HG03025 (cell line): ENCODE data around the gene IDS.
"Not testable (repeated sequence)": the region's sequence is repeated elsewhere in the genome, so short reads cannot be mapped to it uniquely, and the experiment has no call there.

ENCODE experiments used
- ATAC-seq: cut with Tn5 transposase; IDR thresholded peaks from one replicate; pipeline ENCODE4 v1.9.1; 2021; ENCODE audit warnings: mild to moderate bottlenecking, moderate library complexity; ENCODE audit not compliant: unreplicated experiment, low FRiP score

IDS gene

GRCh38 chrX:149503446-149503845 lies 1.7 kb downstream of the IDS start:
- peak; percentile 66 for ATAC-seq

- peak; percentile 27 for ATAC-seq
These were observed 2.2 kb downstream of the IDS start for GRCh38 chrX:149502923-149503322.

- no peak for ATAC-seq
These were observed 5.3 kb downstream of the IDS start for GRCh38 chrX:149499766-149500165.

GRCh38 chrX:149498767-149499166 lies 6.3 kb downstream of the IDS start:
- ATAC-seq, result no peak

- ATAC-seq, result no peak
These were observed 7.5 kb downstream of the IDS start for GRCh38 chrX:149497626-149498025.

GRCh38 chrX:149497054-149497453 lies 8.1 kb downstream of the IDS start:
- no peak for ATAC-seq

- no peak for ATAC-seq
These were observed 9.5 kb downstream of the IDS start for GRCh38 chrX:149495573-149496071.

GRCh38 chrX:149494844-149495565 lies 10.1 kb downstream of the IDS start:
- no peak for ATAC-seq

- no peak for ATAC-seq
These were observed 11.2 kb downstream of the IDS start for GRCh38 chrX:149493567-149494562.

- ATAC-seq, result no peak
These were observed 13.3 kb downstream of the IDS start for GRCh38 chrX:149491812-149492211.

- ATAC-seq, result no peak
These were observed 15.0 kb downstream of the IDS start for GRCh38 chrX:149490100-149490499.

GRCh38 chrX:149488411-149489052 lies 16.6 kb downstream of the IDS start:
- not testable (repeated sequence) for ATAC-seq

GRCh38 chrX:149488008-149488407 lies 17.1 kb downstream of the IDS start:
- not testable (repeated sequence) for ATAC-seq

- ATAC-seq, result no peak
These were observed 17.8 kb downstream of the IDS start for GRCh38 chrX:149487292-149487691.

GRCh38 chrX:149476513-149476912 lies 28.6 kb downstream of the IDS start:
- no peak for ATAC-seq

- ATAC-seq, result no peak
These were observed 31.1 kb downstream of the IDS start for GRCh38 chrX:149473966-149474365.

- ATAC-seq, result no peak
These were observed 32.0 kb downstream of the IDS start for GRCh38 chrX:149473092-149473491.

- no peak for ATAC-seq
These were observed 32.5 kb downstream of the IDS start for GRCh38 chrX:149472625-149473024.

- ATAC-seq, result no peak
These were observed 33.7 kb downstream of the IDS start for GRCh38 chrX:149471397-149471796.

- peak; percentile 86 for ATAC-seq
These were observed 34.2 kb downstream of the IDS start for GRCh38 chrX:149470955-149471354.

GRCh38 chrX:149469406-149469805 lies 35.7 kb downstream of the IDS start:
- no peak for ATAC-seq
